GM12801 (cell line): Measurements from ENCODE around the gene NOA1.

ENCODE experiments used
- TF ChIP-seq, protein P1 (sequence below): IDR thresholded peaks from one replicate; pipeline ENCODE4 v1.5.1; 2011; ENCODE audit warnings: control low read depth; ENCODE audit not compliant: insufficient read length; ENCODE audit errors: extremely low read depth

The NOA1 gene

DNA sequence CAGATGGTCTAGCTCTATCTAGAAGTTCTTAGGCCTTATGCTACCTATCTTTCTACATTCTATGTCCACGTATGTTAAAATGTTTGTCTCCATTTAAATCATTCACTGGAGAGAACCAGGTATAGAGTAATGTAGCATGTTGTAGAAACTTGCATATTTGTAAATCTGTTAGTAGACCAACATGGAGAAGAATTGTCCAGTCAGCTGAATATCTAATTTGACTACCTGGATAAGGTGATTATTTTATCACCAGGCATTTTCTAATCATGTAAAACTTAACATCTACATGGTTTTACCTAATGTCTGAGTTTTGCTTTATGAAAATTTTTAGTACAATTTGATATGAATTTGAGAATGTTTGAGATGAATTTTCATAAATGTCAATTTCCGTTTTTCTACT lies 50.2 kb downstream of the NOA1 start:
- TF ChIP-seq, protein P1, sequence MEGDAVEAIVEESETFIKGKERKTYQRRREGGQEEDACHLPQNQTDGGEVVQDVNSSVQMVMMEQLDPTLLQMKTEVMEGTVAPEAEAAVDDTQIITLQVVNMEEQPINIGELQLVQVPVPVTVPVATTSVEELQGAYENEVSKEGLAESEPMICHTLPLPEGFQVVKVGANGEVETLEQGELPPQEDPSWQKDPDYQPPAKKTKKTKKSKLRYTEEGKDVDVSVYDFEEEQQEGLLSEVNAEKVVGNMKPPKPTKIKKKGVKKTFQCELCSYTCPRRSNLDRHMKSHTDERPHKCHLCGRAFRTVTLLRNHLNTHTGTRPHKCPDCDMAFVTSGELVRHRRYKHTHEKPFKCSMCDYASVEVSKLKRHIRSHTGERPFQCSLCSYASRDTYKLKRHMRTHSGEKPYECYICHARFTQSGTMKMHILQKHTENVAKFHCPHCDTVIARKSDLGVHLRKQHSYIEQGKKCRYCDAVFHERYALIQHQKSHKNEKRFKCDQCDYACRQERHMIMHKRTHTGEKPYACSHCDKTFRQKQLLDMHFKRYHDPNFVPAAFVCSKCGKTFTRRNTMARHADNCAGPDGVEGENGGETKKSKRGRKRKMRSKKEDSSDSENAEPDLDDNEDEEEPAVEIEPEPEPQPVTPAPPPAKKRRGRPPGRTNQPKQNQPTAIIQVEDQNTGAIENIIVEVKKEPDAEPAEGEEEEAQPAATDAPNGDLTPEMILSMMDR: no peak

DNA sequence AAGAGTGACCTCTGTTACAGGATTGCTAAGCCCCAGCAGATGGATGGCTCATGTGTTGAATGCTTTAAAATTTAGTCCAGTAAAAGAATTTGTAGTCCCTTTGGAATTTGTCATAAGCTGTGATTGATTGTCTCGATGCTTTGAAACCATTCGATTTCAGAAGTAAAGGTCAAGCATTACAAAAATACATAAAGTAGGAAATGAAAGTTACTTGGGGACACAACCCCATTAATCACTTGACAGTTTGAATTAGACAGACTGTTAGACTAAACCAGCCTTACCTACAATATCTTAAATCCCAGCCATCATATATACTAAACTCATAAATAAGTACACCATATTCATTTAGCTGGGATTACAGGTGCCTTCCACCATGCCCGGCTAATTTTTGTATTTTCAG lies 63.1 kb downstream of the NOA1 start:
- TF ChIP-seq, protein P1: no peak
